HepG2 (cell line): Measurements from ENCODE around the gene KCNQ1OT1. TPM values are rescaled to one million over a fixed set of nuclear protein-coding genes. Genes with fewer than 3 reads are reported as not detected.
A peak's percentile ranks its signal among the peaks of the same experiment; 100 is the strongest.

Experiments
- ATF6 ChIP-seq: sonication (generic); formaldehyde crosslinking; conservative IDR thresholded peaks from 2 replicates; pipeline ENCODE4 v1.4.0; 2020; ENCODE audit warnings: missing genetic modification reagents
- ELF3 ChIP-seq: IDR thresholded peaks from 2 replicates; pipeline ENCODE4 v1.6.1; 2016; ENCODE audit warnings: missing genetic modification reagents, missing compliant biosample characterization
- HMG20A ChIP-seq: IDR thresholded peaks from 2 replicates; pipeline ENCODE4 v1.6.1; 2016; ENCODE audit warnings: borderline replicate concordance
- MBNL3 ChIP-seq: fragments of 250-450 bp; sonication (Bioruptor Pico); conservative IDR thresholded peaks from 2 replicates; pipeline ENCODE4 v1.8.0; 2022; ENCODE audit warnings: mild to moderate bottlenecking, inconsistent platforms
- NR2F6 ChIP-seq, 2 experiments: IDR thresholded peaks; 2 replicates each; pipeline ENCODE4 v1.6.1; 2016; ENCODE audit warnings: antibody characterized with exemption in 1 of 2, mild to moderate bottlenecking in 1 of 2
- PPARG ChIP-seq: conservative IDR thresholded peaks from 2 replicates; pipeline ENCODE4 v1.6.1; 2016; ENCODE audit warnings: missing biosample characterization, missing genetic modification reagents
- STAG1 ChIP-seq: sonication (generic); formaldehyde crosslinking; IDR thresholded peaks from 2 replicates; pipeline ENCODE4 v1.4.0; 2020; ENCODE audit warnings: missing genetic modification reagents
- TAF15 ChIP-seq: fragments of 200-400 bp; formaldehyde crosslinking; IDR thresholded peaks from one replicate; pipeline ENCODE4 v1.6.1; 2018; ENCODE audit warnings: mild to moderate bottlenecking, low read depth, low read length; ENCODE audit not compliant: poor library complexity, severe bottlenecking
- XRCC5 ChIP-seq: fragments of 200-400 bp; formaldehyde crosslinking; optimal IDR thresholded peaks from 2 replicates; pipeline ENCODE3; 2017; ENCODE audit warnings: mild to moderate bottlenecking, low read length
- ZBTB2 ChIP-seq: sonication (generic); formaldehyde crosslinking; IDR thresholded peaks from 2 replicates; pipeline ENCODE4 v1.8.0; 2022; ENCODE audit warnings: low read depth, missing genetic modification reagents
- ZBTB38 ChIP-seq: sonication (generic); formaldehyde crosslinking; IDR thresholded peaks from 2 replicates; pipeline ENCODE4 v1.5.1; 2020; ENCODE audit warnings: mild to moderate bottlenecking, missing genetic modification reagents
- ZFAT ChIP-seq: sonication (generic); formaldehyde crosslinking; conservative IDR thresholded peaks from 2 replicates; pipeline ENCODE4 v1.8.1; 2023; ENCODE audit warnings: missing genetic modification reagents, inconsistent platforms
- ZNF10 ChIP-seq: sonication (generic); formaldehyde crosslinking; IDR thresholded peaks from 2 replicates; pipeline ENCODE4 v1.4.0; 2020; ENCODE audit warnings: mild to moderate bottlenecking, low read depth, missing genetic modification reagents, borderline replicate concordance
- ZNF225 ChIP-seq: sonication (generic); formaldehyde crosslinking; IDR thresholded peaks from 2 replicates; pipeline ENCODE4 v1.4.0; 2020; ENCODE audit warnings: mild to moderate bottlenecking, missing genetic modification reagents
- ZNF543 ChIP-seq: sonication (generic); formaldehyde crosslinking; IDR thresholded peaks from 2 replicates; pipeline ENCODE4 v1.4.0; 2020; ENCODE audit warnings: mild to moderate bottlenecking, missing genetic modification reagents
- ZNF572 ChIP-seq: sonication (generic); formaldehyde crosslinking; IDR thresholded peaks from 2 replicates; pipeline ENCODE4 v1.5.1; 2020; ENCODE audit warnings: mild to moderate bottlenecking, missing genetic modification reagents
- ZNF574 ChIP-seq: sonication (generic); formaldehyde crosslinking; IDR thresholded peaks from 2 replicates; pipeline ENCODE4 v1.4.0; 2020; ENCODE audit warnings: missing genetic modification reagents
- ZNF644 ChIP-seq: IDR thresholded peaks from 2 replicates; pipeline ENCODE4 v1.6.1; 2016; ENCODE audit warnings: low read depth
- ZNF768 ChIP-seq: sonication (generic); formaldehyde crosslinking; IDR thresholded peaks from 2 replicates; pipeline ENCODE4 v1.4.0; 2020; ENCODE audit warnings: missing genetic modification reagents
- ZNF788 ChIP-seq: sonication (generic); formaldehyde crosslinking; IDR thresholded peaks from 2 replicates; pipeline ENCODE4 v1.5.0; 2020; ENCODE audit warnings: mild to moderate bottlenecking, missing genetic modification reagents, borderline replicate concordance
- polyA plus RNA-seq, 8 experiments: library from polyadenylated mRNA; depleted of rRNA in 3 of 8; stranded (reverse) in 7 of 8; unstranded in 1 of 8; fragments of >200 nt; fragmentation: Illumina TruSeq in 4 of 8; extraction: Trizol in 4 of 8; gene quantifications; 2 replicates each; pipeline versions ENCODE4 v1.2.1 to v1.2.3, GENCODE V29; 2011 to 2016; ENCODE audit warnings: low read depth in 4 of 8, missing spikeins in 1 of 8, mixed read lengths in 1 of 8; ENCODE audit not compliant: insufficient read depth in 1 of 8
- total RNA-seq, 5 experiments: library from RNA; depleted of rRNA; stranded (reverse); fragments of >200 nt; fragmentation: Illumina TruSeq; extraction: Trizol; gene quantifications; 2 replicates each; pipeline ENCODE4 v1.2.3, GENCODE V29; 2016; ENCODE audit warnings: low read depth in 1 of 5
- TF ChIP-seq, protein P1 (sequence below): IDR thresholded peaks from 2 replicates; pipeline ENCODE4 v1.6.1; 2016; ENCODE audit warnings: missing compliant biosample characterization, missing genetic modification reagents, borderline replicate concordance

The KCNQ1OT1 gene
- total and polyA plus RNA-seq, 2 of the 13 experiments (the other 11 are each of a cell fraction or from before 2014, with no cell fraction given) = 1.3 to 18.9 TPM

DNA sequence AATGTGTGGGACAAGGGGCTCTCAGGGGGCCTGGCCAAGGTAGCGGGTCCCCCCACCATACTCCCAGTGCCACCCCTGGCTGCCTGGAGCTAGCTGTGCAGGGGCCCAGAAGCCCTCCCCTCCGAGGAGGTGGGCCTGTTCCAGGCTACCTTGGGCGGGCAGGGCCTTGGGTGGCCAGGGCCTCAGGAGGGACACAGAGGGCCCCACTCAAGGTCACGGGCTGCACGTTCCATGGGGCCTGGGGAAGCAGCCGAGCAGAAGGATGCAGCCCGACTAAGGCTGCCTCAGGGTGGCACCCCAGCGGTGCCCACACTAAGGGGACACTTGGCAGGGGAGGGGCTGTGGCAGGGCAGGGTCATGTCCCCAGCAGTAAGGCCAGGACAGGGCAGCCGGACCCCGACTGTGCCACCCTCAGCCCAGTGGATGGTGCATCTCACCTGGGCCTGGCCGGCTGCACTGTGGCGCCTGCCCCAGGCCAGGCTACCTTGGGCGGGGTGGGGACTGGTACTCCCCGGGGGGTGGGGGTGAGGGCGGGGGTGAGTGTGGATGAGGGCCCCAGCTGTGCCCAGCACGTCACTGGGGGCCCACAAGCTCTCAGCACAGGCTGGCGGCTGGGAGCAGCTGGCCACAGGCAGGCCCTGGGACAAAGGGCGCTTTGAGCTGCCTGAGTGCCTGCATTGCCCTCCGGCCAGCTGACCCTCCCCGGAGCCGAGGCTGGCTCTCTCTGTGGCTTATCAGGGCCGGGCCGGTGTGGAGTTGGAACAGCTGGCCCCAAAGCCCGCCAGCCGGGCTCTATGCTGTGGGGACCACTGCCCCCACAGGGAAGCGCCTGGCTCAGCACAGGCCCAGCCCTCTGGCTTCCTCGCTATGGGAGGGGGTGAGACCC lies 137.9 kb downstream of the KCNQ1OT1 start (continued):
- TF ChIP-seq ZBTB2 (CRISPR knock-in tag) (peak; percentile 52; the same call in 1 of the 2 replicates), MBNL3 (CRISPR knock-in tag) (no peak), NR2F6 (IDR thresholded peaks at IDR 0.05) (no peak; the same call in 1 of the 2 replicates), NR2F6 (CRISPR knock-in tag; IDR thresholded peaks at IDR 0.05) (peak; percentile 47; the same call in 1 of the 2 replicates), ZNF768 (CRISPR knock-in tag) (peak; percentile 52; the same call in 1 of the 2 replicates), ZNF225 (CRISPR knock-in tag) (no peak), ELF3 (CRISPR knock-in tag) (peak; percentile 10; the same call in 1 of the 2 replicates), XRCC5 (peak; percentile 49), PPARG (CRISPR knock-in tag) (no peak), ZNF572 (0 out of 2 replicates have a peak, but pooled peaks have one; percentile 15), ZNF10 (no peak), ATF6 (CRISPR knock-in tag) (no peak), ZNF574 (CRISPR knock-in tag) (0 out of 2 replicates have a peak, but pooled peaks have one; percentile 43), ZNF543 (CRISPR knock-in tag) (peak; percentile 51; the same call in 1 of the 2 replicates), HMG20A (no peak), TAF15 (no peak), ZNF644 (CRISPR knock-in tag) (0 out of 2 replicates have a peak, but pooled peaks have one; percentile 32), ZNF788 (CRISPR knock-in tag) (0 out of 2 replicates have a peak, but pooled peaks have one; percentile 25), ZFAT (no peak), ZBTB38 (CRISPR knock-in tag) (peak; percentile 63; the same call in 1 of the 2 replicates), STAG1 (CRISPR knock-in tag) (no peak)
- TF ChIP-seq, protein P1, sequence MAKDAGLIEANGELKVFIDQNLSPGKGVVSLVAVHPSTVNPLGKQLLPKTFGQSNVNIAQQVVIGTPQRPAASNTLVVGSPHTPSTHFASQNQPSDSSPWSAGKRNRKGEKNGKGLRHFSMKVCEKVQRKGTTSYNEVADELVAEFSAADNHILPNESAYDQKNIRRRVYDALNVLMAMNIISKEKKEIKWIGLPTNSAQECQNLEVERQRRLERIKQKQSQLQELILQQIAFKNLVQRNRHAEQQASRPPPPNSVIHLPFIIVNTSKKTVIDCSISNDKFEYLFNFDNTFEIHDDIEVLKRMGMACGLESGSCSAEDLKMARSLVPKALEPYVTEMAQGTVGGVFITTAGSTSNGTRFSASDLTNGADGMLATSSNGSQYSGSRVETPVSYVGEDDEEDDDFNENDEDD = peak; percentile 32; the same call in 1 of the 2 replicates
